GM12878 (cell line): ENCODE data around the gene SDK2. TPM values are rescaled to one million over a fixed set of nuclear protein-coding genes. Genes with fewer than 3 reads are reported as not detected.

ENCODE experiments used
- ATAC-seq: fragments of 200-7000 bp; cut with Tn5 transposase; 3 replicates; pipeline ENCODE4 v1.9.1; 2020; ENCODE audit warnings: mild to moderate bottlenecking, moderate library complexity
- BruUV-seq: library from RNA; stranded (reverse); fragments of 400-500 nt; replicated peaks from 2 replicates; lab custom pipeline; 2021; lab: Mats Ljungman, UMichigan
- CTCF ChIA-PET: fragments of 300-600 bp; sonication (Branson Sonifier 250); formaldehyde crosslinking; extraction: SDS; loops from one replicate; lab custom pipeline; 2021; ENCODE audit warnings: inconsistent platforms; lab: Yijun Ruan, JAX
- POLR2A ChIA-PET: fragments of 350-600 bp; formaldehyde crosslinking; extraction: SDS; loops from one replicate; lab custom pipeline; 2021; ENCODE audit warnings: inconsistent platforms; lab: Charles Lee
- RAD21 ChIA-PET: fragments of 300-600 bp; sonication (Branson Sonifier 250); formaldehyde crosslinking; loops from one replicate; lab custom pipeline; 2023; ENCODE audit warnings: antibody characterized with exemption; ENCODE audit not compliant: unreplicated experiment; lab: Charles Lee
- SMC1A ChIA-PET: fragments of 300-600 bp; sonication (Branson Sonifier 250); formaldehyde crosslinking; loops from one replicate; lab custom pipeline; 2023; ENCODE audit not compliant: unreplicated experiment, uncharacterized antibody; lab: Charles Lee
- DNase-seq: peaks from one replicate; pipeline ENCODE4 v3.0.0-alpha.2; 2011; ENCODE audit warnings: low read depth, low spot score
- FAIRE-seq: peaks from 3 replicates; lab custom pipeline; 2011; peaks lifted over from hg19 to GRCh38; lab: Jason Lieb, UNC
- H2AFZ ChIP-seq: 2 replicates; pipeline ENCODE4 v1.6.0; 2011; ENCODE audit warnings: low read depth, low read length, control low read depth; ENCODE audit not compliant: control insufficient read depth
- H3K27ac ChIP-seq: 2 replicates; pipeline ENCODE4 v1.5.1; 2011; ENCODE audit warnings: control low read depth; ENCODE audit not compliant: control insufficient read depth, insufficient read depth
- H3K27me3 ChIP-seq, 2 experiments: replicated peaks in 1 of 2; 2 replicates each; pipeline versions ENCODE4 v1.6.0 to v1.6.1; 2011; ENCODE audit warnings: low read length in 1 of 2; ENCODE audit not compliant: control insufficient read depth in 2 of 2, insufficient read depth in 2 of 2
- H3K36me3 ChIP-seq, 2 experiments: 2 replicates each; pipeline ENCODE4 v1.5.1; 2011; ENCODE audit warnings: low read length in 1 of 2; ENCODE audit not compliant: control insufficient read depth in 2 of 2, insufficient read depth in 2 of 2
- H3K4me1 ChIP-seq: 2 replicates; pipeline ENCODE4 v1.6.1; 2011; ENCODE audit warnings: mild to moderate bottlenecking, low read length, moderate library complexity, mixed read lengths; ENCODE audit not compliant: control insufficient read depth, insufficient read depth
- H3K4me2 ChIP-seq: 2 replicates; pipeline ENCODE4 v1.6.0; 2011; ENCODE audit warnings: control low read depth; ENCODE audit not compliant: control insufficient read depth, insufficient read depth
- H3K4me3 ChIP-seq: fragments of 200-600 bp; sonication (generic); 2 replicates; pipeline ENCODE4 v1.5.1; 2016
- H3K79me2 ChIP-seq: 2 replicates; pipeline ENCODE4 v1.6.0; 2011; ENCODE audit warnings: low read length; ENCODE audit not compliant: control insufficient read depth, insufficient read depth
- H3K9ac ChIP-seq: 2 replicates; pipeline ENCODE4 v1.8.0; 2011; ENCODE audit warnings: low read length, control low read depth, mixed read lengths; ENCODE audit not compliant: control insufficient read depth, insufficient read depth
- H3K9me3 ChIP-seq: replicated peaks from 3 replicates; pipeline ENCODE4 v1.5.1; 2011; ENCODE audit warnings: mild to moderate bottlenecking, low read length; ENCODE audit not compliant: control insufficient read depth, insufficient read depth
- H4K20me1 ChIP-seq: 2 replicates; pipeline ENCODE4 v1.6.0; 2011; ENCODE audit not compliant: control insufficient read depth, insufficient read depth
- BHLHE40 ChIP-seq, 2 experiments: fragments of 450-650 bp in 1 of 2; IDR thresholded peaks; 2 replicates each; pipeline ENCODE4 v1.6.1; 2011 to 2017; ENCODE audit warnings: low read depth in 2 of 2, borderline replicate concordance in 1 of 2, improper control_type of control experiment in 1 of 2, low read length in 1 of 2, mild to moderate bottlenecking in 1 of 2
- BMI1 ChIP-seq: fragments of 450-650 bp; IDR thresholded peaks from 2 replicates; pipeline ENCODE4 v1.6.1; 2016; ENCODE audit warnings: mild to moderate bottlenecking, moderate library complexity, borderline replicate concordance
- HDAC2 ChIP-seq: fragments of 200-600 bp; sonication (generic); IDR thresholded peaks from 2 replicates; pipeline ENCODE4 v1.6.1; 2017
- MYB ChIP-seq: fragments of 150-350 bp; IDR thresholded peaks from 2 replicates; pipeline ENCODE4 v1.6.1; 2014; ENCODE audit warnings: mild to moderate bottlenecking, low read depth, low read length, borderline replicate concordance
- NFXL1 ChIP-seq: fragments of 450-650 bp; IDR thresholded peaks from 2 replicates; pipeline ENCODE4 v1.6.1; 2017; ENCODE audit warnings: antibody characterized with exemption, mild to moderate bottlenecking, borderline replicate concordance
- NRF1 ChIP-seq: conservative IDR thresholded peaks from 2 replicates; pipeline ENCODE4 v1.6.1; 2011; ENCODE audit warnings: mild to moderate bottlenecking, low read depth, low read length, improper control_type of control experiment
- SKIL ChIP-seq: fragments of 450-650 bp; IDR thresholded peaks from 2 replicates; pipeline ENCODE4 v1.6.1; 2017; ENCODE audit warnings: mild to moderate bottlenecking, low read depth, inconsistent platforms; ENCODE audit not compliant: poor library complexity, severe bottlenecking
- SMC3 ChIP-seq: IDR thresholded peaks from 2 replicates; pipeline ENCODE4 v1.6.1; 2011; ENCODE audit warnings: low read length, improper control_type of control experiment, borderline replicate concordance
- STAT1 ChIP-seq: fragments of 450-650 bp; conservative IDR thresholded peaks from 2 replicates; pipeline ENCODE4 v1.6.1; 2014; ENCODE audit warnings: antibody characterized with exemption, mild to moderate bottlenecking
- TAF1 ChIP-seq: IDR thresholded peaks from 2 replicates; pipeline ENCODE4 v1.6.1; 2011; ENCODE audit warnings: mild to moderate bottlenecking, low read depth, low read length, borderline replicate concordance
- WGBS: methylation state at CpG from one replicate; pipeline ENCODE4 v1.1.6; 2016; ENCODE audit warnings: low lambda C conversion rate; ENCODE audit not compliant: insufficient replicate concordance, insufficient coverage; ENCODE audit errors: missing lambda C conversion rate; 5-methylcytosine and 5-hydroxymethylcytosine counted together
- in situ Hi-C: fragments of 300-500 bp; cut with MboI; formaldehyde crosslinking; loops from 9 replicates; pipeline ENCODE4 v1.14.3; 2018; ENCODE audit warnings: mixed read lengths
- intact Hi-C: fragments of 100-400 bp; cut with micrococcal nuclease; formaldehyde crosslinking; loops from one replicate; pipeline ENCODE4 v1.14.2; 2022; ENCODE audit not compliant: unreplicated experiment
- polyA plus RNA-seq, 11 experiments: library from polyadenylated mRNA; depleted of rRNA in 4 of 11; unstranded in 6 of 11; stranded (reverse) in 5 of 11; fragments of >200 nt; fragmentation: Nextera tagmentation in 4 of 11; fragmentation: Illumina TruSeq in 1 of 11; extraction: Ambion mirVana in 4 of 11; extraction: Trizol in 1 of 11; gene quantifications; 1 replicate in 1 of 11; 2 replicates in 10 of 11; pipeline versions ENCODE4 v1.2.1 to v1.2.3, GENCODE V29; 2011 to 2016; ENCODE audit warnings: inconsistent platforms in 2 of 11, missing spikeins in 2 of 11, low read depth in 1 of 11
- total RNA-seq, 4 experiments: library from RNA; depleted of rRNA in 3 of 4; stranded (reverse); fragments of >200 nt in 3 of 4; fragmentation: Illumina TruSeq in 1 of 4; extraction: Trizol in 1 of 4; gene quantifications; 2 replicates each; pipeline versions ENCODE4 v1.2.1 to v1.2.3, GENCODE V29; 2013 to 2021

SDK2 gene
- total and polyA plus RNA-seq, 10 of the 15 experiments (the other 5 are each of a cell fraction or from before 2014, with no cell fraction given) = 0.03 to 0.08 (median 0.03) TPM; not detected in 7

- no peaks in the 10 kb centered on the region for H3K4me1 ChIP-seq
- in situ Hi-C loops = no loop called here
- H3K4me3 ChIP-seq = no peak overlapping the region
- BruUV-seq = no TSS peak
- no peak overlapping the region for H3K4me2 ChIP-seq
- intact Hi-C loops = no loop called here
- no peak for DNase-seq
- SMC1A ChIA-PET = no interaction called here
- H3K79me2 ChIP-seq = no peaks in the 10 kb centered on the region
- RAD21 ChIA-PET = no interaction called here
- ATAC-seq = no peak
- POLR2A ChIA-PET = no interaction called here
- FAIRE-seq = no peak
- no peaks in the 10 kb centered on the region for H4K20me1 ChIP-seq
- no peak overlapping the region for H3K27ac ChIP-seq
- TF ChIP-seq BHLHE40 (IDR thresholded peaks at IDR 0.05; ENCODE audit: borderline replicate concordance in 1 of 2, low read depth in 2 of 2, low read length in 1 of 2) = no peak
- no peak for TF ChIP-seq BMI1
- no peak for TF ChIP-seq STAT1
- no peak for TF ChIP-seq NRF1
- TF ChIP-seq SMC3 = no peak
- TF ChIP-seq MYB = no peak
- TF ChIP-seq TAF1 = no peak
- no peak for TF ChIP-seq SKIL
- no peak for TF ChIP-seq HDAC2
- TF ChIP-seq NFXL1 = no peak
- TF ChIP-seq, all 136 proteins: peak for 0
- no peak overlapping the region for H2AFZ ChIP-seq
- no peaks in the 10 kb centered on the region for H3K36me3 ChIP-seq
- no peaks in the 10 kb centered on the region; a peak in 2 of 4 replicates for H3K27me3 ChIP-seq
- CTCF ChIA-PET = no interaction called here
- H3K9ac ChIP-seq = no peak overlapping the region
- no peaks in the 10 kb centered on the region for H3K9me3 ChIP-seq
- WGBS = 9% methylated on average over 12 of the region's 12 CpGs
Measured at GRCh38 chr17:73471924-73472323, 172.3 kb downstream of the SDK2 start.
